Adrenal gland (tissue), 12 donors: Measurements from ENCODE around the gene FZD7. TPM values are rescaled to one million over a fixed set of nuclear protein-coding genes. Genes with fewer than 3 reads are reported as not detected.

Experiments
- DNase-seq, 7 donors: peaks; one replicate each; pipeline ENCODE4 v3.0.0-alpha.2; 2019 to 2020
- H3K27ac ChIP-seq, 5 donors: fragments of 200-600 bp; sonication (generic) in 4 of 5; 1 replicate in 3 of 5; 2 replicates in 2 of 5; pipeline versions ENCODE4 v1.5.1 to v1.8.0; 2016 to 2020; ENCODE audit warnings: mild to moderate bottlenecking in 1 of 5
- H3K27me3 ChIP-seq: fragments of 200-600 bp; 2 replicates; pipeline ENCODE4 v1.8.0; 2021
- H3K36me3 ChIP-seq, 2 donors: fragments of 200-600 bp; replicated peaks in 1 of 2; 1 replicate in 1 of 2; 2 replicates in 1 of 2; pipeline versions ENCODE4 v1.5.1 to v1.8.0; 2018 to 2022
- H3K4me1 ChIP-seq, 2 donors: fragments of 200-600 bp; replicated peaks in 1 of 2; 1 replicate in 1 of 2; 2 replicates in 1 of 2; pipeline versions ENCODE4 v1.5.1 to v1.8.0; 2018 to 2021
- H3K4me3 ChIP-seq, 4 donors: fragments of 200-600 bp; sonication (generic) in 3 of 4; one replicate each; pipeline ENCODE4 v1.5.1; 2016 to 2018
- H3K9me3 ChIP-seq, 3 donors: fragments of 200-600 bp; sonication (generic) in 1 of 3; replicated peaks in 1 of 3; 1 replicate in 2 of 3; 2 replicates in 1 of 3; pipeline versions ENCODE4 v1.5.1 to v1.8.0; 2016 to 2021
- CTCF ChIP-seq, 6 experiments: fragments of 450-650 bp in 4 of 6; fragments of 200-600 bp in 2 of 6; sonication (generic) in 1 of 6; IDR thresholded peaks; 1 replicate in 5 of 6; 2 replicates in 1 of 6; pipeline versions ENCODE4 v1.5.1 to v1.8.0; 2016 to 2021; ENCODE audit warnings: antibody characterized with exemption in 6 of 6, mild to moderate bottlenecking in 2 of 6, moderate library complexity in 1 of 6
- POLR2A ChIP-seq, 2 donors: fragments of 450-650 bp; IDR thresholded peaks; one replicate each; pipeline ENCODE4 v1.6.1; 2017; ENCODE audit warnings: antibody characterized with exemption in 2 of 2, mild to moderate bottlenecking in 2 of 2, moderate library complexity in 1 of 2
- WGBS, 4 donors: extraction: QIAGEN DNeasy Blood & Tissue Kit in 2 of 4; methylation state at CpG; one replicate each; pipeline versions ENCODE4 v1.1.5 to v1.1.7; 2013 to 2017; 5-methylcytosine and 5-hydroxymethylcytosine counted together
- intact Hi-C, 2 donors: fragments of 100-400 bp; cut with DNase I; formaldehyde crosslinking; loops; one replicate each; pipeline versions ENCODE4 v1.14.1 to v1.15.0; 2022 to 2023
- polyA plus RNA-seq, 3 donors: library from polyadenylated mRNA; stranded (reverse); fragments of 200-250 nt in 2 of 3; fragments of 350-450 nt in 1 of 3; fragmentation: Illumina TruSeq in 1 of 3; extraction: RNeasy Lipid Tissue Mini Kit (QIAGEN cat#74804) in 1 of 3; gene quantifications; one replicate each; pipeline ENCODE4 v1.2.3, GENCODE V29; 2013 to 2014
- total RNA-seq, 9 donors: library from RNA; depleted of rRNA in 4 of 9; stranded (reverse); fragments of >200 nt in 4 of 9; fragments of 120-200 nt in 1 of 9; fragmentation: NEBNext Ultra II Directional in 1 of 9; extraction: Animal tissue kit (Norgen Biotek cat#: 25700) in 1 of 9; gene quantifications; one replicate each; pipeline versions ENCODE4 v1.1.0 to v1.2.4, GENCODE V29; 2013 to 2023
- donor health status: healthy with polysubstance abuse.
- donor health status: Bipolar disorder and iron deficiency.
- donor health status: DM: yes; HTN: yes; CAD: no.
- donor health status: DM: no; HTN: no; CAD: no.
- donor health status: DM: no; HTN: no; CAD: no.
- donor health status: DM: yes; HTN: yes; CAD: no.

FZD7 gene
- total and polyA plus RNA-seq, 12 donors = 1.2 to 7.1 (median 3.0) TPM

- H3K9me3 ChIP-seq = no peaks in the 10 kb centered on the region
- no peak overlapping the region for H3K4me3 ChIP-seq
- 85 to 91% (median 90%) methylated on average over 7 of the region's 7 CpGs for WGBS, 4 donors
- no peak overlapping the region for H3K27ac ChIP-seq
- no peak for TF ChIP-seq CTCF (IDR thresholded peaks at IDR 0.05)
- TF ChIP-seq POLR2A (IDR thresholded peaks at IDR 0.05) = no peak
- intact Hi-C loops = no loop called here
- H3K4me1 ChIP-seq = no peaks in the 10 kb centered on the region
- H3K27me3 ChIP-seq = no peaks in the 10 kb centered on the region
- DNase-seq = no peak
- no peaks in the 10 kb centered on the region for H3K36me3 ChIP-seq
Measured at GRCh38 chr2:202046572-202046971, 12.9 kb downstream of the FZD7 start.

- intact Hi-C loops = no loop called here
- DNase-seq = no peak
- no peak overlapping the region for H3K27ac ChIP-seq
- no peak for TF ChIP-seq CTCF (IDR thresholded peaks at IDR 0.05)
- no peak for TF ChIP-seq POLR2A (IDR thresholded peaks at IDR 0.05)
- H3K9me3 ChIP-seq = no peaks in the 10 kb centered on the region
- H3K36me3 ChIP-seq = no peaks in the 10 kb centered on the region
- no peaks in the 10 kb centered on the region for H3K27me3 ChIP-seq
- H3K4me1 ChIP-seq = no peaks in the 10 kb centered on the region
- WGBS, 4 donors = 95 to 97% (median 96%) methylated on average over 2 of the region's 2 CpGs
- no peak overlapping the region for H3K4me3 ChIP-seq
Measured at GRCh38 chr2:202049092-202049728, 15.6 kb downstream of the FZD7 start.

- Histone ChIP-seq H3K27me3 (no peaks in the 10 kb centered on the region), H3K9me3 (no peaks in the 10 kb centered on the region), H3K4me3 (no peak overlapping the region), H3K27ac (no peak overlapping the region), H3K36me3 (no peaks in the 10 kb centered on the region), H3K4me1 (no peaks in the 10 kb centered on the region)
- DNase-seq = no peak
- intact Hi-C loops = no loop called here
- 92 to 100% (median 95%) methylated on average over 1 of the region's 1 CpG for WGBS, 4 donors
- TF ChIP-seq CTCF (IDR thresholded peaks at IDR 0.05) (no peak), POLR2A (IDR thresholded peaks at IDR 0.05) (no peak)
Measured at GRCh38 chr2:202049840-202050239, 16.2 kb downstream of the FZD7 start.

GRCh38 chr2:202050652-202051051 lies 17.0 kb downstream of the FZD7 start:
- Histone ChIP-seq H3K9me3 (no peaks in the 10 kb centered on the region), H3K27me3 (no peaks in the 10 kb centered on the region), H3K4me1 (no peaks in the 10 kb centered on the region), H3K36me3 (no peaks in the 10 kb centered on the region), H3K4me3 (no peak overlapping the region), H3K27ac (no peak overlapping the region)
- intact Hi-C loops = no loop called here
- no peak for DNase-seq
- TF ChIP-seq CTCF (IDR thresholded peaks at IDR 0.05) (no peak), POLR2A (IDR thresholded peaks at IDR 0.05) (no peak)
